Neuronal stem cell (in vitro differentiated cells): ENCODE measurements around the gene KLC3.

Experiments used
- DNase-seq: peaks from one replicate; pipeline ENCODE4 v3.0.0-alpha.2; 2013; ENCODE audit warnings: low spot score
- H2AFZ ChIP-seq: one replicate; pipeline ENCODE4 v1.6.1; 2013; ENCODE audit warnings: mild to moderate bottlenecking, low read length, inconsistent platforms
- H2AK5ac ChIP-seq: 2 replicates; pipeline ENCODE4 v1.6.1; 2013; ENCODE audit warnings: low read depth, mild to moderate bottlenecking, inconsistent platforms, low read length, moderate library complexity, mixed read lengths
- H2BK120ac ChIP-seq: 2 replicates; pipeline ENCODE4 v1.6.1; 2013; ENCODE audit warnings: low read depth, mild to moderate bottlenecking, inconsistent platforms, low read length, moderate library complexity, mixed read lengths
- H2BK12ac ChIP-seq: one replicate; pipeline ENCODE4 v1.6.1; 2013; ENCODE audit warnings: low read length, inconsistent platforms
- H2BK15ac ChIP-seq: 2 replicates; pipeline ENCODE4 v1.6.1; 2013; ENCODE audit warnings: mild to moderate bottlenecking, low read length, inconsistent platforms, mixed read lengths
- H2BK5ac ChIP-seq: one replicate; pipeline ENCODE4 v1.6.1; 2013; ENCODE audit warnings: inconsistent platforms, mild to moderate bottlenecking, low read length, moderate library complexity
- H3K14ac ChIP-seq: one replicate; pipeline ENCODE4 v1.6.1; 2013; ENCODE audit warnings: low read length, inconsistent platforms
- H3K18ac ChIP-seq: 2 replicates; pipeline ENCODE4 v1.6.1; 2013; ENCODE audit warnings: low read length, inconsistent platforms
- H3K23ac ChIP-seq: 2 replicates; pipeline ENCODE4 v1.6.1; 2013; ENCODE audit warnings: low read depth, mild to moderate bottlenecking, mixed read lengths, low read length, inconsistent platforms; ENCODE audit not compliant: poor library complexity
- H3K27ac ChIP-seq: replicated peaks from 3 replicates; pipeline ENCODE4 v1.5.1; 2013; ENCODE audit warnings: low read length, inconsistent platforms
- H3K27me3 ChIP-seq, 3 experiments: 2 replicates each; pipeline ENCODE4 v1.6.1; 2013; ENCODE audit warnings: low read length in 3 of 3, mild to moderate bottlenecking in 2 of 3, inconsistent platforms in 1 of 3, low read depth in 1 of 3, mixed read lengths in 1 of 3, moderate library complexity in 1 of 3; ENCODE audit not compliant: control insufficient read depth in 3 of 3, insufficient read depth in 3 of 3
- H3K36me3 ChIP-seq, 2 donors: replicated peaks in 1 of 2; 2 replicates each; pipeline ENCODE4 v1.6.1; 2013; ENCODE audit warnings: low read length in 2 of 2; ENCODE audit not compliant: control insufficient read depth in 2 of 2, insufficient read depth in 2 of 2
- H3K4ac ChIP-seq: 2 replicates; pipeline ENCODE4 v1.6.1; 2013; ENCODE audit warnings: inconsistent platforms, mild to moderate bottlenecking, low read length, moderate library complexity
- H3K4me1 ChIP-seq, 2 donors: 1 replicate in 1 of 2; 2 replicates in 1 of 2; pipeline ENCODE4 v1.6.1; 2013; ENCODE audit warnings: low read length in 2 of 2, low read depth in 1 of 2; ENCODE audit not compliant: control insufficient read depth in 2 of 2, insufficient read depth in 1 of 2
- H3K4me2 ChIP-seq: one replicate; pipeline ENCODE4 v1.6.1; 2013; ENCODE audit warnings: mild to moderate bottlenecking, low read length, inconsistent platforms; ENCODE audit not compliant: insufficient read depth, poor library complexity, severe bottlenecking
- H3K4me3 ChIP-seq, 2 donors: 2 replicates each; pipeline ENCODE4 v1.5.1; 2013; ENCODE audit warnings: low read length in 2 of 2, mild to moderate bottlenecking in 2 of 2, inconsistent platforms in 1 of 2, moderate library complexity in 1 of 2
- H3K79me1 ChIP-seq: one replicate; pipeline ENCODE4 v1.6.1; 2013; ENCODE audit warnings: low read depth, mild to moderate bottlenecking, inconsistent platforms, low read length, moderate library complexity
- H3K9ac ChIP-seq: one replicate; pipeline ENCODE4 v1.6.1; 2013; ENCODE audit warnings: mild to moderate bottlenecking, low read depth, low read length, inconsistent platforms; ENCODE audit not compliant: poor library complexity
- H3K9me3 ChIP-seq, 2 donors: replicated peaks in 1 of 2; 2 replicates each; pipeline versions ENCODE3 to v1.6.1; 2013; ENCODE audit warnings: low read length in 2 of 2, mild to moderate bottlenecking in 2 of 2, inconsistent platforms in 1 of 2, low read depth in 1 of 2, mixed read lengths in 1 of 2, moderate library complexity in 1 of 2; ENCODE audit not compliant: control insufficient read depth in 2 of 2, insufficient read depth in 1 of 2
- H4K8ac ChIP-seq: one replicate; pipeline ENCODE4 v1.6.1; 2013; ENCODE audit warnings: low read depth, mild to moderate bottlenecking, inconsistent platforms, low read length, moderate library complexity
- H4K91ac ChIP-seq: one replicate; pipeline ENCODE4 v1.6.1; 2013; ENCODE audit warnings: low read length, low read depth, mild to moderate bottlenecking, inconsistent platforms; ENCODE audit not compliant: poor library complexity
- WGBS, 2 donors: extraction: QIAGEN DNeasy Blood & Tissue Kit; methylation state at CpG; one replicate each; pipeline ENCODE4 v1.1.7; 2013; ENCODE audit warnings: missing lambda C conversion rate in 2 of 2, mixed read lengths in 1 of 2; ENCODE audit not compliant: insufficient read length in 2 of 2, insufficient replicate concordance in 1 of 2; ENCODE audit errors: extremely low coverage in 2 of 2; 5-methylcytosine and 5-hydroxymethylcytosine counted together

Gene KLC3

DNA sequence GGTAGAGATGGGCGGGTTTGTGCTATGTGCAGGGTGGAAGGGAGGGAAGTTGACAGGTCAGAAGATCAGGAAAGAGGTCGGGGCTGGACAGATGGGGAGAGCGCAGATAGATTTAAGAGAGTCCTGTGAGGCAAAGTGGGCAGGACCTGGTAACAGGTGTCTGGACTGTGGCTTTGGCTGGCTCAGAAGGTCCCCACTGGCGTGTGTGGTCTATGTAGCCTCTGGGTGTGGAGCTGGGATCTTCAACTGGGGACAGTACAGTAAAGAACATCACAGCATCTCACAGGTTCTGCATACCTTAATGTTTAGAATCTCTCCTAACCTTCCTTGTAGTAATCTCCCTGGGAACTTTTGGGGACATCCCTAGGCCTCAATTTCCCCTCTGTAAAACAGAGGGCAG lies 35.5 kb upstream of the KLC3 start:
- H2BK15ac ChIP-seq: no peak overlapping the region
- no peak overlapping the region for H2AFZ ChIP-seq
- H3K79me1 ChIP-seq: no peaks in the 10 kb centered on the region
- H3K9me3 ChIP-seq: peaks cover 0 to 5% of the 10 kb centered on the region in 2 donors
- no peaks in the 10 kb centered on the region for H3K27me3 ChIP-seq
- H3K4me3 ChIP-seq: no peak overlapping the region
- no peak overlapping the region for H2BK120ac ChIP-seq
- no peak overlapping the region for H3K4ac ChIP-seq
- H3K36me3 ChIP-seq: peaks cover 6 to 17% of the 10 kb centered on the region in 2 donors
- H2AK5ac ChIP-seq: no peak overlapping the region
- H2BK5ac ChIP-seq: no peak overlapping the region
- no peak overlapping the region for H2BK12ac ChIP-seq
- H3K27ac ChIP-seq: no peak overlapping the region
- DNase-seq: no peak
- H3K23ac ChIP-seq: no peak overlapping the region
- H4K8ac ChIP-seq: no peak overlapping the region
- H3K9ac ChIP-seq: no peak overlapping the region
- no peak overlapping the region for H4K91ac ChIP-seq
- WGBS, 2 donors: no CpG with 5 or more reads among the region's 4 CpGs
- H3K4me1 ChIP-seq: peaks cover 0 to 5% of the 10 kb centered on the region in 2 donors
- no peak overlapping the region for H3K14ac ChIP-seq
- no peak overlapping the region for H3K18ac ChIP-seq
- H3K4me2 ChIP-seq: no peak overlapping the region

DNA sequence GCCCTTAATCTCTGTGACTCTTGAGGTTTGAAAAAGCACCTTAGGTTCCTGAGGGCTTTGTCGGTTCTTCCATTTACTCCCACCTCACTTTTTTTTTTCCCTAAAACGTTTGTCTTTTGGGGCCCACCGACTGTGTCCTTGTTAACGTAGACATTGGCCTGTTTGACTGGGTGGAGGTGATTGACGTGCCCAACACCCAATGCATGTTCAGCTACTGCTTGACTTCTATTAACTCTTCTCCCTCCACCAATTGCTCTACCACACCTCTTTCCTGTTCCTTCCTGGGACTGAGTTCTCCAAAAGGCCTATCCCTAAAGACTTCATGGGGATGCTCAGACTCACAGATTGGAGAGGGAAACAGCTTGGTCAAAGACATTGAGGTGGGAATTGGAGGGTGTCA lies 35.1 kb upstream of the KLC3 start:
- H2BK15ac ChIP-seq: no peak overlapping the region
- H2BK5ac ChIP-seq: no peak overlapping the region
- H3K36me3 ChIP-seq: peaks cover 3 to 15% of the 10 kb centered on the region in 2 donors
- no peak overlapping the region for H3K4me2 ChIP-seq
- H3K14ac ChIP-seq: no peak overlapping the region
- no peak overlapping the region for H3K27ac ChIP-seq
- H4K8ac ChIP-seq: no peak overlapping the region
- no peak overlapping the region for H4K91ac ChIP-seq
- no peak overlapping the region for H2AK5ac ChIP-seq
- H3K4me3 ChIP-seq: no peak overlapping the region
- peaks cover 0 to 5% of the 10 kb centered on the region in 2 donors for H3K9me3 ChIP-seq
- DNase-seq: no peak
- no peak overlapping the region for H2AFZ ChIP-seq
- H2BK12ac ChIP-seq: no peak overlapping the region
- no peak overlapping the region for H3K4ac ChIP-seq
- H3K9ac ChIP-seq: no peak overlapping the region
- no peak overlapping the region for H2BK120ac ChIP-seq
- no peaks in the 10 kb centered on the region for H3K27me3 ChIP-seq
- H3K18ac ChIP-seq: no peak overlapping the region
- H3K4me1 ChIP-seq: peaks cover 0 to 5% of the 10 kb centered on the region in 2 donors
- no CpG with 5 or more reads among the region's 5 CpGs for WGBS, 2 donors
- no peaks in the 10 kb centered on the region for H3K79me1 ChIP-seq
- no peak overlapping the region for H3K23ac ChIP-seq

DNA sequence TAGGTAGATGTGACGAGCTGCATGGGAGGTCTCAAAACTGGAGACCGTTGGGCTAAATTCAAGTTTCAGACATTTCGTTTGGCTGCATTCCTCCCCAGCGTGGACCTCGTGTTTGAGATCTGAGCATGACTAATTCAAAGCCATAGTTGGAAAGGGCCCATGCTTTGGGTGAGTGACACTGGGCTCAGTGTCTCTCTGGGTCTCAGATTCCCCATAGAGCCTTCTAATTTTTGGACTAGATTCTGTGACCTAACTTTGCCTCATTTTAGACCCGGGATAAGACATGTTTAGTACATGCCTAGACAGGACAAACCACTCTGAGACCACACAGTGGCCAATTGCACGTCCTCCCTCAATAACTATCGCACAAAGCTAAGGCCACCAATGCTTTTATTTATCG lies 34.5 kb upstream of the KLC3 start:
- Histone ChIP-seq H2BK12ac (no peak overlapping the region), H3K27ac (no peak overlapping the region), H3K14ac (no peak overlapping the region), H2BK15ac (no peak overlapping the region), H3K9ac (no peak overlapping the region), H3K4me1 (peaks cover 0 to 5% of the 10 kb centered on the region in 2 donors), H4K8ac (no peak overlapping the region), H3K23ac (no peak overlapping the region), H2BK120ac (no peak overlapping the region), H3K27me3 (no peaks in the 10 kb centered on the region), H3K18ac (no peak overlapping the region), H3K4me2 (no peak overlapping the region), H3K9me3 (peaks cover 0 to 5% of the 10 kb centered on the region in 2 donors), H2BK5ac (no peak overlapping the region), H3K79me1 (no peaks in the 10 kb centered on the region), H4K91ac (no peak overlapping the region), H2AK5ac (no peak overlapping the region), H3K4ac (no peak overlapping the region), H2AFZ (peak overlapping the region; percentile 39), H3K4me3 (no peak overlapping the region), H3K36me3 (peaks cover 3 to 12% of the 10 kb centered on the region in 2 donors)
- WGBS, 2 donors: no CpG with 5 or more reads among the region's 9 CpGs
- no peak for DNase-seq

DNA sequence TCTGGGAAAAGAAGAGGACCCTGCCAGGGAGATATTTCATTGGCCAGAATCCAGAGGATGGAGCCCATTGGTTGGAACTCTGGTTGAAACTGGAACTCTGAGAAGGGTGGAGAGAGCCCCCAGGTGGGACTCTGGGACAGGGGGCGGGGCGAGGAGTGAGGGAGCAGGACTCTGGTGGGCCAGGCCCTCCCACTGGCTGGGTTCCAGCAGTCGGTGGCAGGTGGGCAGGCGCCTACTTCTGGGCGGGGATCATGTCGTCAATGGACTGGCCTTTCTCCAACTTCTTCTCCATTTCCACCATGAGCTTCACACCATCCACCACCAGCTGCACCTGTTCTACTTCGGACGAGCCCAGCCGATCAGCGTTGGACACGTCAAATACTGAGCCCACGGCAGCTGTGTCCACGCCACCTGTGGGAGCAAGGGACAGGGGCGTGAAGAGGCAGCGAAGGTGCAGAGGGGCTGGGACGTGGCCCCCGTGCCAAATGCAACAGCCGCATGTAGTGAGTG lies 34.0 kb upstream of the KLC3 start:
- Histone ChIP-seq H2BK120ac (no peak overlapping the region), H3K27me3 (no peaks in the 10 kb centered on the region), H2BK5ac (peak overlapping the region; percentile 53), H3K36me3 (peaks cover 3 to 12% of the 10 kb centered on the region in 2 donors), H3K79me1 (no peaks in the 10 kb centered on the region), H3K4me2 (no peak overlapping the region), H3K23ac (peak overlapping the region; percentile 1), H3K4me1 (peaks cover 0 to 5% of the 10 kb centered on the region in 2 donors), H3K14ac (peak overlapping the region; percentile 63), H3K27ac (no peak overlapping the region), H4K8ac (no peak overlapping the region), H4K91ac (no peak overlapping the region), H3K4me3 (peak overlapping the region in 1 of 2 donors; percentile 34), H3K4ac (no peak overlapping the region), H2BK12ac (peak overlapping the region; percentile 98), H3K9ac (peak overlapping the region; percentile 3), H3K18ac (peak overlapping the region; percentile 65), H2AK5ac (peak overlapping the region; percentile 97), H2AFZ (peak overlapping the region; percentile 39), H2BK15ac (no peak overlapping the region), H3K9me3 (peaks cover 0 to 5% of the 10 kb centered on the region in 2 donors)
- no CpG with 5 or more reads among the region's 18 CpGs for WGBS, 2 donors
- DNase-seq: no peak
